Natural killer cell (primary cell): ENCODE measurements around the gene ELF5. TPM values are rescaled to one million over a fixed set of nuclear protein-coding genes. Genes with fewer than 3 reads are reported as not detected.

ENCODE experiments used
- ATAC-seq, 3 donors: fragments of 150-1000 bp in 2 of 3; fragments of 200-7000 bp in 1 of 3; cut with Tn5 transposase; 1 replicate in 1 of 3; 2 replicates in 2 of 3; pipeline ENCODE4 v1.10.0; 2021; ENCODE audit warnings: mild to moderate bottlenecking in 2 of 3, moderate library complexity in 2 of 3
- DNase-seq, 2 donors: peaks; one replicate each; pipeline versions ENCODE4 v3.0.0 to v3.0.0-alpha.2; 2013 to 2021; ENCODE audit warnings: mixed read lengths in 1 of 2
- H3K27ac ChIP-seq: one replicate; pipeline ENCODE4 v1.5.1; 2013; ENCODE audit warnings: mild to moderate bottlenecking, low read length
- H3K27me3 ChIP-seq: one replicate; pipeline ENCODE4 v1.6.1; 2013; ENCODE audit warnings: low read length; ENCODE audit not compliant: control insufficient read depth, insufficient read depth
- H3K36me3 ChIP-seq: one replicate; pipeline ENCODE4 v1.6.1; 2013; ENCODE audit warnings: low read length; ENCODE audit not compliant: control insufficient read depth, insufficient read depth
- H3K4me1 ChIP-seq: one replicate; pipeline ENCODE4 v1.6.1; 2013; ENCODE audit warnings: low read length; ENCODE audit not compliant: control insufficient read depth, insufficient read depth
- H3K4me3 ChIP-seq: one replicate; pipeline ENCODE4 v1.5.1; 2013; ENCODE audit warnings: low read length
- H3K9me3 ChIP-seq: one replicate; pipeline ENCODE4 v1.6.1; 2013; ENCODE audit warnings: low read length; ENCODE audit not compliant: control insufficient read depth, insufficient read depth
- H3K27ac Mint-ChIP-seq, 2 donors: one replicate each; pipeline ENCODE4 v1.8.0; 2022; ENCODE audit warnings: mild to moderate bottlenecking in 2 of 2, mixed read lengths in 2 of 2, moderate library complexity in 1 of 2
- H3K27me3 Mint-ChIP-seq, 2 donors: one replicate each; pipeline ENCODE4 v1.8.0; 2022; ENCODE audit warnings: low read depth in 2 of 2, mixed read lengths in 2 of 2
- H3K36me3 Mint-ChIP-seq: one replicate; pipeline ENCODE4 v1.8.0; 2022; ENCODE audit warnings: mixed read lengths
- H3K4me1 Mint-ChIP-seq, 2 donors: one replicate each; pipeline ENCODE4 v1.8.0; 2022; ENCODE audit warnings: mixed read lengths in 2 of 2
- H3K4me3 Mint-ChIP-seq: one replicate; pipeline ENCODE4 v1.8.0; 2022; ENCODE audit warnings: mild to moderate bottlenecking, moderate library complexity, mixed read lengths
- H3K9me3 Mint-ChIP-seq, 2 donors: one replicate each; pipeline ENCODE4 v1.8.0; 2022; ENCODE audit warnings: mixed read lengths in 2 of 2
- WGBS: methylation state at CpG from one replicate; pipeline ENCODE4 v1.1.7; 2013; ENCODE audit warnings: missing lambda C conversion rate; ENCODE audit not compliant: insufficient coverage; 5-methylcytosine and 5-hydroxymethylcytosine counted together
- intact Hi-C: fragments of 100-400 bp; cut with micrococcal nuclease; formaldehyde crosslinking; loops from one replicate; pipeline ENCODE4 v1.14.2; 2022
- total RNA-seq, 4 donors: library from RNA; stranded (reverse); fragments of 120-200 nt in 1 of 4; gene quantifications; one replicate each; pipeline versions ENCODE4 v1.2.3 to v1.2.4, GENCODE V29; 2013 to 2022
- TF ChIP-seq, protein P1 (sequence below): fragments of 200-600 bp; IDR thresholded peaks from one replicate; pipeline ENCODE4 v1.8.0; 2022; ENCODE audit warnings: antibody characterized with exemption

ELF5 gene
- total RNA-seq, 3 donors from 2014 or later (not counting 1 experiment from before 2014, with no cell fraction given), result not detected

DNA sequence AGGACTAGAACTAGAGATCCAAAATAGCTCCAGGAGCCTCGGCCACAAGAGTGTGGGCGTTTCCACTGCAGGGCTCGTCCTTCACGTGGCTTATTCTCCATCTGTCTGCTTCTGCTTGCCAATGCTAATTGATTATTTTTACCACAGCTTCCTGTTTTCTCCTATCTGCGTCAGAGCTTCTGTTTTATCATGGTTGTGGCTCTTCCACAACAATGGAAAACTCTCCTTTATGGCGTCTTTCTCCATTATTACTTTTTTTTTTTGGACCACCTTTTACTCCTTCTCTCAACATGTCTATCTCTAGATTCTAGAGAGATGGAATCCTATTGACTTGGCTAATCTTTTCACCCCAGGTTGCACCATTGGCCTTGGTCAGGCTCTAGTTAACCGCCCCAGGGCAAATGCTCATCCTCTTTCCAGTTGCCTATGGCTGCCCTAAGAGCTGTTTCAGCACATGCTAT, 49.0 kb downstream of the ELF5 start:
- TF ChIP-seq, protein P1, sequence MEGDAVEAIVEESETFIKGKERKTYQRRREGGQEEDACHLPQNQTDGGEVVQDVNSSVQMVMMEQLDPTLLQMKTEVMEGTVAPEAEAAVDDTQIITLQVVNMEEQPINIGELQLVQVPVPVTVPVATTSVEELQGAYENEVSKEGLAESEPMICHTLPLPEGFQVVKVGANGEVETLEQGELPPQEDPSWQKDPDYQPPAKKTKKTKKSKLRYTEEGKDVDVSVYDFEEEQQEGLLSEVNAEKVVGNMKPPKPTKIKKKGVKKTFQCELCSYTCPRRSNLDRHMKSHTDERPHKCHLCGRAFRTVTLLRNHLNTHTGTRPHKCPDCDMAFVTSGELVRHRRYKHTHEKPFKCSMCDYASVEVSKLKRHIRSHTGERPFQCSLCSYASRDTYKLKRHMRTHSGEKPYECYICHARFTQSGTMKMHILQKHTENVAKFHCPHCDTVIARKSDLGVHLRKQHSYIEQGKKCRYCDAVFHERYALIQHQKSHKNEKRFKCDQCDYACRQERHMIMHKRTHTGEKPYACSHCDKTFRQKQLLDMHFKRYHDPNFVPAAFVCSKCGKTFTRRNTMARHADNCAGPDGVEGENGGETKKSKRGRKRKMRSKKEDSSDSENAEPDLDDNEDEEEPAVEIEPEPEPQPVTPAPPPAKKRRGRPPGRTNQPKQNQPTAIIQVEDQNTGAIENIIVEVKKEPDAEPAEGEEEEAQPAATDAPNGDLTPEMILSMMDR, result no peak
- WGBS, result 58% methylated on average over 7 of the region's 7 CpGs
- DNase-seq (no peak), ATAC-seq (no peak)
- peaks cover 3 to 5% of the 10 kb centered on the region in 2 donors for H3K9me3 Mint-ChIP-seq
- no peak overlapping the region for H3K4me3 ChIP-seq
- intact Hi-C loops, result no loop called here
- no peaks in the 10 kb centered on the region for H3K4me1 Mint-ChIP-seq
- no peaks in the 10 kb centered on the region for H3K9me3 ChIP-seq
- no peak overlapping the region for H3K27ac Mint-ChIP-seq
- no peaks in the 10 kb centered on the region for H3K4me1 ChIP-seq
- H3K27me3 Mint-ChIP-seq, result no peaks in the 10 kb centered on the region
- H3K36me3 Mint-ChIP-seq, result peaks cover 33% of the 10 kb centered on the region
- H3K36me3 ChIP-seq, result peaks cover 71% of the 10 kb centered on the region
- H3K4me3 Mint-ChIP-seq, result no peak overlapping the region
- H3K27me3 ChIP-seq, result no peaks in the 10 kb centered on the region
- H3K27ac ChIP-seq, result no peak overlapping the region

DNA sequence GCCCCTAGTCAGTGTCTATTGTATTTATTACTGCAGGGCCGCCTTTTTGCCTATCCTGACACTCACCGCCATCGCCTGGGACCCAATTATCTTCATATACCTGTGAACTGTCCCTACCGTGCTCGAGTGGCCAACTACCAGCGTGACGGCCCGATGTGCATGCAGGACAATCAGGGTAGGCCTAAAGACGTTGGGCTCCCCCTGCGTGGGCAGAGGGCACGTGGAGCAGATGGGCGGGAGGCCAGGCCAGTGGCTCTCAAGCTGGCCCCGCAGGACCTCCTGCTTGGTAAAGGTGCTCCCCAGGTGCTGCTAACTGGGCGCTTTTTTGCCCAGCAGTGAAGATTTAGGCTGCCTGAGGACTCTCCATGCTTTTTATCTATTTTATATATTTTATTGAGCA, 52.4 kb downstream of the ELF5 start:
- H3K4me1 Mint-ChIP-seq, result no peaks in the 10 kb centered on the region
- DNase-seq (no peak), ATAC-seq (no peak)
- no peaks in the 10 kb centered on the region for H3K9me3 Mint-ChIP-seq
- intact Hi-C loops, result no loop called here
- Histone ChIP-seq H3K27ac (no peak overlapping the region), H3K27me3 (no peaks in the 10 kb centered on the region), H3K4me3 (no peak overlapping the region), H3K36me3 (peaks cover 85% of the 10 kb centered on the region), H3K9me3 (no peaks in the 10 kb centered on the region), H3K4me1 (no peaks in the 10 kb centered on the region)
- peaks cover 32% of the 10 kb centered on the region for H3K36me3 Mint-ChIP-seq
- TF ChIP-seq, protein P1, result no peak
- H3K4me3 Mint-ChIP-seq, result no peak overlapping the region
- H3K27me3 Mint-ChIP-seq, result no peaks in the 10 kb centered on the region
- no peak overlapping the region for H3K27ac Mint-ChIP-seq
- 95% methylated on average over 14 of the region's 14 CpGs for WGBS

DNA sequence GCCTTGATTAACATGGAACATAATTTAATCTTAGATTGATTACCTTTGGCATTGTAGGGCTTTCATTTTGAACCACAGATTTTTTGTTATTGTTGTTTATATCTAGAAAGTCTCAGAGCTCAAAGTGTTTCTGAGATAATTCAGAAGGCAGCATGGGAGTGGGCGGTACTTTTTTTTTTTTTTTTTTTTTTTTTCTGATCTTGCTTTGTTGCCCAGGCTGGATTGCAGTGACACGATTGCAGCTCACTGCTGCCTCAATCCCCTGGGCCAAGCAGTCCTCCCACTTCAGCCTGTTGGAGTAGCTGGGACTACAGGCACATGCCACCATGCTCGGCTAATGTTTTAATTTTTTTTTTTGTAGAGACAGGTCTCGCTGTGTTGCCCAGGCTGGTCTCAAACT, 53.3 kb downstream of the ELF5 start:
- WGBS, result 95% methylated on average over 4 of the region's 4 CpGs
- H3K9me3 ChIP-seq, result no peaks in the 10 kb centered on the region
- no peak for ATAC-seq
- no peak overlapping the region for H3K4me3 ChIP-seq
- DNase-seq, result no peak
- no peaks in the 10 kb centered on the region for H3K4me1 ChIP-seq
- Mint-ChIP-seq H3K36me3 (peaks cover 25% of the 10 kb centered on the region), H3K9me3 (no peaks in the 10 kb centered on the region), H3K27me3 (no peaks in the 10 kb centered on the region), H3K4me3 (no peak overlapping the region), H3K27ac (no peak overlapping the region), H3K4me1 (no peaks in the 10 kb centered on the region)
- TF ChIP-seq, protein P1, result no peak
- H3K36me3 ChIP-seq, result peaks cover 80% of the 10 kb centered on the region
- H3K27me3 ChIP-seq, result no peaks in the 10 kb centered on the region
- no peak overlapping the region for H3K27ac ChIP-seq
- intact Hi-C loops, result no loop called here

DNA sequence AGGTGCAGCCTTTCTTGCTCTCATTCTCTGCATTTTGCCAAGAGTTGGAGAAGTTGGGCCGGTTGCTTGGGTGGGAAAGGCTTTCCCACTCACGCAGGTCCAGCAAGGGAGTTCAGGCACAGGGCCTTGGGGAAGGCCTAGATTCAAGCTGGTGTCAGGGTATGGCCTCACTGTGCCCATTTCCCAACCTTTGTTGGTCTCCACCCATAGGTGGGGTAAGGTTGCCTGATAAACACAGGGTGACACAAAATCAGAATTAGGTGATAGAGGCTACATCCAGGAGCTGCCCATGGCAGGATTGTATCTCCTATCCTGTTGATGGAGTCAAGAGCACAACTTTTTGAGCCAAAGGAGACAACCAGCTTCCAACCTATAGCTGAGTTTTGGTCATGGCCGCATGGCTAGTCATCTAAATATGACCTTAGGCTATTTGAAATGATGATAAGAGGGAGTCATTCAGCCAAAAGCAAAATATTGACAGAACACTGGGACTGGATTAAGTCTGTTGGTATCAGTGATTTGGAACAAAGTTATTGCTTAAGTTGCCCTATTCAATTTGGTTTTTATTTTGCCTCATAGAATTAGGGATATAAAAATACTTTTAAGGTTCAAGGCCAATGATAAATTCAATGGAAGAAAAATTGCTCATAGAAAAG, 54.0 kb downstream of the ELF5 start:
- Histone ChIP-seq H3K27me3 (no peaks in the 10 kb centered on the region), H3K36me3 (peaks cover 81% of the 10 kb centered on the region), H3K4me3 (no peak overlapping the region), H3K9me3 (no peaks in the 10 kb centered on the region), H3K4me1 (no peaks in the 10 kb centered on the region), H3K27ac (no peak overlapping the region)
- TF ChIP-seq, protein P1, result no peak
- H3K27ac Mint-ChIP-seq, result no peak overlapping the region
- peaks cover 32% of the 10 kb centered on the region for H3K36me3 Mint-ChIP-seq
- intact Hi-C loops, result no loop called here
- no peaks in the 10 kb centered on the region for H3K9me3 Mint-ChIP-seq
- H3K4me3 Mint-ChIP-seq, result no peak overlapping the region
- DNase-seq (no peak), ATAC-seq (no peak)
- WGBS, result 96% methylated on average over 3 of the region's 3 CpGs
- no peaks in the 10 kb centered on the region for H3K27me3 Mint-ChIP-seq
- H3K4me1 Mint-ChIP-seq, result no peaks in the 10 kb centered on the region
